GM19468 (cell line): ENCODE data around the gene SV2C.

Source experiments
- ATAC-seq: cut with Tn5 transposase; IDR thresholded peaks from one replicate; pipeline ENCODE4 v1.9.1; 2021; ENCODE audit warnings: mild to moderate bottlenecking, moderate library complexity, moderate number of reproducible peaks; ENCODE audit not compliant: unreplicated experiment; ENCODE audit errors: extremely low read depth

SV2C gene

DNA sequence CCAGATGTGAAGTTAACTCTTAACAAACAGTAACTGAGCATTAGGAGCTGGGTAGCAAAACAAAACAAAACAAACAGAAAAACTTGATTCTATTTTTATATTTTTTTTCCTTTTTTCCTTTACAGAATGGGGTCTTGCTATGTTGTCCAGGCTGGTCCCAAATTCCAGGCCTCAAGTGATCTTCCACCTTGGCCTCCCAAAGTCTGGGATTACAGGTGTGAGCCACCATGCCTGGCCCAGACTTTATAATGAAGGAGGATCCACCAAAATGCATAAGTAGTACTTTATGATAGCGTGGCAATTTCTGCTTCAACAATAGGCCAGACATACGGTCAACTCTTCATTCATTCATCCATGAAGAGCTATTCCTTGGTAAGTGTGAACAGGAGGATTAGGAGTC is 314.0 kb downstream of the SV2C start:
- no peak for ATAC-seq

DNA sequence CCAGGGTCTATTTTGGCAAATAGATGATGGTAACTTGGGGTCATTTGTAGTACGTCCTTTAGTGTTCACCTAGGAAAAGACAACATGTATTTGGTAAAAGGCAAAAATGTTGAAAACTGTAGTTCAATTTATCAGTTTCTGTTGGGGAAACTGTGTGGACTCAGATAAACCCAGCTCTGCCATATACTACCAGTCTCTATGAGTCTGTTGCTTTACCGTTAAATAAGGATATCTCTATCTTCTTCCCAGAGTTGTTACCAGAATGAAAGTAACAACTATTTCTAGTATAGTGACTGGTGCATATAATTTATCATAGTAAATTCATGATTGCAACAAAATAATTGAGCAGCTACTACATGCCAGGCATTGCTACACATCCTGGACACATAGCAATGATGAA is 316.1 kb downstream of the SV2C start:
- ATAC-seq: no peak

DNA sequence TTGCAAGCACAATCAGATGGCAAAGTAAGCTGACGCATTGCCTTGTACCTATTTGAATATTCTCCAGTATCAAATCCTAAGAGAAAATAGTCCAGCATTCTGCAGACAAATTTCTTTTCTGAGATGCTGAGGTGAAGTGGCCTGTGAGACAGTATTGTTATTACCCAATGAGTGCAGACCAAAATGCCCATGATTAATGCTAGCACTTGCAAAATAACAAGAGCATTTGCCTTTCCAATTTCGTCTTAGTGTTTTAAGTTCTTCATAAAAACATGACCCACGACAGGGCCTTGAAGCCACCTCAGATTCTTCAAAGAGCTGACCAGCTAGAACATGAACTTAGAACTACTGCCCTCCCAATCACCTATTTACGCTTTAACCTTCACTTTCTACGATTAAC is 317.3 kb downstream of the SV2C start:
- ATAC-seq: no peak

DNA sequence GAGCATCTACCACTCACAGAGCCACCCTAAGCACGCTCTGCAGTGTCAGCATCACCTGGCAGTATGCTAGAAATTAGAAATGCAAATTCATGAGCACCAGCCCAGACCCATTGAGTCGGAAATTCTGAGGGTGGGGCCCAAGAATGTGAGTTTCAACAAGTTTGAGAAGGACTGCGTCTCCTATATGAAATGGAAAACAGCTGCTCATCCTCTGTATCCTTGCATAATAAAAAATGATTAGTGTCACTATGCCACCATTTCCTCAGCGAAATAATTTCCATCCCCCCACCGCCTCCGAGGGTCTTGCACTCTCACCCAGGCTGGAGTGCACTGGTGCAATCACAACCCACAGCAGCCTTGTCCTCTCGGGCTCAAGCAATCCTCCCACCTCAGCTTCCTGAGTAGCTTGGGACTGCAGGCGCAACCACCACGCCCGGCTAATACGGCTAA is 318.6 kb downstream of the SV2C start:
- no peak for ATAC-seq

DNA sequence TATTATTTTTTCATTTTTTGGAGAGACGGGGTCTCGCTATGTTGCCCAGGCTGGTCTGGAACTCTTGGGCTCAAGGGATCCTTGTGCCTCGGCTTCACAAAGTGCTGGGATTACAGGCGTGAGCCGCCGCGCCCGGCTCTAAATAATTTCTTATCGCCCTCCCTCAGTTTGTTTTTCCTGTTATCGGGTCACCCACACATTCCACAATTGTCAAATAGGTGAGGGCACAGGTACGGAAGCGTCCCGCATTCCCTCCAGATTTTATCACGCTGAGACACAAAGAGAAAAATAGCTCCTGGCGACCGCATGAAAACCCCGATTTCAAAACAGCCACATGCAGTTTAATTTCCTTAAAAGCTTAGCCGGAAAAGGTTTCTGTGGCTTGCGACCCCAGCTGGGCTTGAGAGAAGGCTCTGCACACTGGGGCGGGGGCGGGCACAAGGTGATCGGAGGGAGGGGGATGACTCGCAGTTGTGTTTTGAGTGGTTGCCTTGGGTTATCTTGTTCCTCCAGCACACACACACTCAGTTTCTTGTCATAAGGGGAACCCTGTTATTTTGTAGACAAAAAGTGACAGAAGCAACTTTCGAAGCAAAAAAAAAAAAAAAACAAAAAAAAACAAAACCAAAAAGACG is 319.2 kb downstream of the SV2C start:
- ATAC-seq: peak; percentile 7

DNA sequence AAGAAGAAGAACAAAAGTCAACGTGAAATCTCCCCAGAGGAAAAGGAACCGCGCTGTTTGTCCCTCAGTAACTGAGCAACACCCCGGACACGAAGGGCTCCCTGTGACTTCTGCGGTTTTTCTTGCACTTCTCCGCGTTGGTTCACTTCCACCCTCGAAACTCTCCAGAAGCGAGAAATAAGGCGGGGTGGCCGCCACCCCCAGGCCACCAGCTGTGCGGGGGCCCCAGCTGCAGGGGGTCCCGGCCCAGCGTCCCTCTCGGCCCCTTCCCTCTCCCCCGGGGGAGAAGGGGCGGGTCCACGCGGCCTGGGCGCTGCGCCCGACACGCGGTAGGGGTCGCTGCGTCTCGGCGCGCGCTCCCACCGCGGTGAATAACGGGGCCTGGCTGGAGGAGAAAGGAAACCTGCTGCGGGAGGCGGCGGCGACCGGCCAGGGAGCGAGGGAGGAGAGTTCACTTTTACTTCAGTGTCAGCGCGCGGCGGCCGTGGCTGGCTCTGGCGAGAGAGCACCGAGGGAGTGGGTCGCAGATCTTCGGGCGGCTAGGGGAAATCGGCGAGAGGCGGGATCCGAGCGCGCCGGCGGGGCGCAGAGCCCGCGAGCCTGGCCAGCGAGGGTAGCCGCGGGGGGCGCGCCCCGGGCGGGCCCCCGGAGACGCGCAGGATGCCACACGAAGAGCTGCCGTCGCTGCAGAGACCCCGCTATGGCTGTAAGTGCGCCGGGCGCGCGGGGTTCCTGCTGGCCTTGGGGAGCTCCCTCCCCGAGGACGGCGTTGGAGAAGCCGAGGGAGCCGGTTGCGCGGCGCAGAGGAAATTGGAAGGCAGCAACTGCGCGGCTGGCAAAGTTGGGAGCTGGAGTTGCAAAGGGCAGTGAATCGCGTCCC is 319.9 kb downstream of the SV2C start, which contains the start of gene IQGAP2:
IQGAP2 (plus strand) TSS at position 400 of the 880 bp plus-strand sequence; CDS start at position 661, 261 bp downstream.
- peak; percentile 44 for ATAC-seq
